ENCODE results near the gene USP49.

- no peak for TF ChIP-seq CTCF (conservative IDR thresholded peaks at IDR 0.05; ENCODE audit: low read length)
- no peak for TF ChIP-seq EZH2phosphoT487 (IDR thresholded peaks at IDR 0.05; ENCODE audit: borderline replicate concordance)
Observed at GRCh38 chr6:41813956-41814355, 81.2 kb downstream of the USP49 start.

Measured in Loucy (cell line).